ENCODE results near the gene PXMP4. TPM values are rescaled to one million over a fixed set of nuclear protein-coding genes. Genes with fewer than 3 reads are reported as not detected.

PXMP4 gene
- total RNA-seq, 1 donor from 2014 or later: 9.4 TPM

GRCh38 chr20:33667245-33667675, 52.9 kb downstream of the PXMP4 start:
- DNase-seq: no peak
- TF ChIP-seq CTCF (IDR thresholded peaks at IDR 0.05; ENCODE audit: partially characterized antibody, unreplicated experiment): no peak
- Mint-ChIP-seq H3K27ac (ENCODE audit: unreplicated experiment) (no peak overlapping the region), H3K4me1 (ENCODE audit: low read depth, unreplicated experiment) (peaks cover 34% of the 10 kb centered on the region), H3K4me3 (ENCODE audit: unreplicated experiment) (peak overlapping the region; percentile 76), H3K9me3 (ENCODE audit: unreplicated experiment) (peaks cover 21% of the 10 kb centered on the region), H3K36me3 (ENCODE audit: unreplicated experiment) (no peaks in the 10 kb centered on the region), H3K27me3 (ENCODE audit: unreplicated experiment) (peaks cover 7% of the 10 kb centered on the region)

- DNase-seq: peak; percentile 91
- Mint-ChIP-seq H3K27ac (ENCODE audit: unreplicated experiment) (peak within 1 kb of the TSS; percentile 68), H3K4me3 (ENCODE audit: unreplicated experiment) (peak within 1 kb of the TSS; percentile 91), H3K9me3 (ENCODE audit: unreplicated experiment) (peaks cover 23% of the 10 kb centered on the region), H3K4me1 (ENCODE audit: low read depth, unreplicated experiment) (peaks cover 29% of the 10 kb centered on the region), H3K27me3 (ENCODE audit: unreplicated experiment) (peaks cover 7% of the 10 kb centered on the region), H3K36me3 (ENCODE audit: unreplicated experiment) (no peaks in the 10 kb centered on the region)
- TF ChIP-seq CTCF (IDR thresholded peaks at IDR 0.05; ENCODE audit: partially characterized antibody, unreplicated experiment): no peak
Measured at GRCh38 chr20:33666293-33667244, 53.5 kb downstream of the PXMP4 start, which contains the start of gene ACTL10. ACTL10 (plus strand) TSS chr20:33666943; CDS start chr20:33667498, 555 bp downstream.

GRCh38 chr20:33664762-33665144, 55.4 kb downstream of the PXMP4 start:
- H3K27me3 Mint-ChIP-seq (ENCODE audit: unreplicated experiment): peaks cover 7% of the 10 kb centered on the region
- H3K9me3 Mint-ChIP-seq (ENCODE audit: unreplicated experiment): peaks cover 20% of the 10 kb centered on the region
- peaks cover 25% of the 10 kb centered on the region for H3K4me1 Mint-ChIP-seq (ENCODE audit: low read depth, unreplicated experiment)
- peak overlapping the region; percentile 77 for H3K27ac Mint-ChIP-seq (ENCODE audit: unreplicated experiment)
- no peaks in the 10 kb centered on the region for H3K36me3 Mint-ChIP-seq (ENCODE audit: unreplicated experiment)
- TF ChIP-seq CTCF (IDR thresholded peaks at IDR 0.05; ENCODE audit: partially characterized antibody, unreplicated experiment): no peak
- H3K4me3 Mint-ChIP-seq (ENCODE audit: unreplicated experiment): peak overlapping the region; percentile 85
- no peak for DNase-seq

GRCh38 chr20:33664085-33664761, 55.9 kb downstream of the PXMP4 start:
- no peak for DNase-seq
- no peak for TF ChIP-seq CTCF (IDR thresholded peaks at IDR 0.05; ENCODE audit: partially characterized antibody, unreplicated experiment)
- Mint-ChIP-seq H3K27me3 (ENCODE audit: unreplicated experiment) (peaks cover 7% of the 10 kb centered on the region), H3K4me3 (ENCODE audit: unreplicated experiment) (peak overlapping the region; percentile 85), H3K9me3 (ENCODE audit: unreplicated experiment) (peaks cover 20% of the 10 kb centered on the region), H3K36me3 (ENCODE audit: unreplicated experiment) (no peaks in the 10 kb centered on the region), H3K27ac (ENCODE audit: unreplicated experiment) (peak overlapping the region; percentile 77), H3K4me1 (ENCODE audit: low read depth, unreplicated experiment) (peaks cover 22% of the 10 kb centered on the region)
